Measurements from ENCODE around the gene TMEM135.

The TMEM135 gene

GRCh38 chr11:87358461-87358860 is 320.7 kb downstream of the TMEM135 start:
- H3K9ac ChIP-seq (ENCODE audit: low read length), result no peak overlapping the region
- no peak overlapping the region for H3K27ac ChIP-seq (ENCODE audit: low read depth, low read length)

GRCh38 chr11:87359401-87359800 is 321.7 kb downstream of the TMEM135 start:
- Histone ChIP-seq H3K27ac (ENCODE audit: low read depth, low read length) (no peak overlapping the region), H3K9me3 (ENCODE audit: insufficient read depth, low read length) (no peaks in the 10 kb centered on the region), H3K36me3 (ENCODE audit: low read length) (no peaks in the 10 kb centered on the region), H3K4me2 (ENCODE audit: low read depth, low read length, poor library complexity, severe bottlenecking) (no peak overlapping the region), H3K9me2 (replicated peaks; ENCODE audit: insufficient read depth, low read length) (no peaks in the 10 kb centered on the region), H3K4me3 (ENCODE audit: insufficient read depth, low read length, poor library complexity, severe bottlenecking) (no peak overlapping the region), H3K9ac (ENCODE audit: low read length) (no peak overlapping the region), H3K79me2 (ENCODE audit: insufficient read depth, low read length) (no peaks in the 10 kb centered on the region), H3K27me3 (ENCODE audit: low read length) (no peaks in the 10 kb centered on the region), H4K20me1 (ENCODE audit: low read depth, low read length) (no peaks in the 10 kb centered on the region), H2AFZ (ENCODE audit: low read depth, low read length, severe bottlenecking) (no peak overlapping the region), H3F3A (ENCODE audit: insufficient read depth) (no peaks in the 10 kb centered on the region)
- TF ChIP-seq EZH2phosphoT487 (conservative IDR thresholded peaks at IDR 0.05; ENCODE audit: low read length) (no peak), CTCF (IDR thresholded peaks at IDR 0.05; ENCODE audit: insufficient read depth, low read length, poor library complexity, severe bottlenecking) (no peak)

More at GRCh38 chr11:87358461-87358860, 320.7 kb downstream of the TMEM135 start:
- TF ChIP-seq EZH2phosphoT487 (conservative IDR thresholded peaks at IDR 0.05; ENCODE audit: low read length) (no peak), CTCF (IDR thresholded peaks at IDR 0.05; ENCODE audit: insufficient read depth, low read length, poor library complexity, severe bottlenecking) (no peak)
- H3K9me3 ChIP-seq (ENCODE audit: insufficient read depth, low read length), result no peaks in the 10 kb centered on the region
- H3K9me2 ChIP-seq (replicated peaks; ENCODE audit: insufficient read depth, low read length), result no peaks in the 10 kb centered on the region
- no peak overlapping the region for H3K4me3 ChIP-seq (ENCODE audit: insufficient read depth, low read length, poor library complexity, severe bottlenecking)
- no peak overlapping the region for H2AFZ ChIP-seq (ENCODE audit: low read depth, low read length, severe bottlenecking)
- H3K36me3 ChIP-seq (ENCODE audit: low read length), result no peaks in the 10 kb centered on the region
- H3F3A ChIP-seq (ENCODE audit: insufficient read depth), result no peaks in the 10 kb centered on the region
- H3K4me2 ChIP-seq (ENCODE audit: low read depth, low read length, poor library complexity, severe bottlenecking), result no peak overlapping the region
- no peaks in the 10 kb centered on the region for H3K79me2 ChIP-seq (ENCODE audit: insufficient read depth, low read length)
- no peaks in the 10 kb centered on the region for H4K20me1 ChIP-seq (ENCODE audit: low read depth, low read length)
- H3K27me3 ChIP-seq (ENCODE audit: low read length), result no peaks in the 10 kb centered on the region

- Histone ChIP-seq H3F3A (ENCODE audit: insufficient read depth) (no peaks in the 10 kb centered on the region), H3K79me2 (ENCODE audit: insufficient read depth, low read length) (no peaks in the 10 kb centered on the region), H4K20me1 (ENCODE audit: low read depth, low read length) (no peaks in the 10 kb centered on the region), H2AFZ (ENCODE audit: low read depth, low read length, severe bottlenecking) (no peak overlapping the region), H3K27ac (ENCODE audit: low read depth, low read length) (no peak overlapping the region), H3K36me3 (ENCODE audit: low read length) (no peaks in the 10 kb centered on the region), H3K4me2 (ENCODE audit: low read depth, low read length, poor library complexity, severe bottlenecking) (no peak overlapping the region), H3K27me3 (ENCODE audit: low read length) (no peaks in the 10 kb centered on the region), H3K9me2 (replicated peaks; ENCODE audit: insufficient read depth, low read length) (no peaks in the 10 kb centered on the region), H3K9ac (ENCODE audit: low read length) (no peak overlapping the region), H3K4me3 (ENCODE audit: insufficient read depth, low read length, poor library complexity, severe bottlenecking) (no peak overlapping the region), H3K9me3 (ENCODE audit: insufficient read depth, low read length) (no peaks in the 10 kb centered on the region)
- TF ChIP-seq EZH2phosphoT487 (conservative IDR thresholded peaks at IDR 0.05; ENCODE audit: low read length) (no peak), CTCF (IDR thresholded peaks at IDR 0.05; ENCODE audit: insufficient read depth, low read length, poor library complexity, severe bottlenecking) (no peak)
Measured at GRCh38 chr11:87361891-87362290, 324.2 kb downstream of the TMEM135 start.
